Upper lobe of left lung (tissue), 6 donors: ENCODE data around the gene CHSY1. TPM values are rescaled to one million over a fixed set of nuclear protein-coding genes. Genes with fewer than 3 reads are reported as not detected.
A peak's percentile ranks its signal among the peaks of the same experiment; 100 is the strongest.

ENCODE experiments used
- ATAC-seq, 2 donors: fragments of 200-7000 bp; cut with Tn5 transposase; one replicate each; pipeline ENCODE4 v1.9.1; 2022; ENCODE audit warnings: mild to moderate bottlenecking in 2 of 2, moderate library complexity in 2 of 2; ENCODE audit not compliant: low FRiP score in 2 of 2
- DNase-seq, 2 donors: peaks; one replicate each; pipeline ENCODE4 v3.0.0-alpha.2; 2019 to 2020
- H3K27ac ChIP-seq, 4 donors: fragments of 200-600 bp; sonication (generic); one replicate each; pipeline ENCODE4 v1.5.1; 2016 to 2019
- H3K27me3 ChIP-seq, 4 donors: fragments of 200-600 bp; sonication (generic); one replicate each; pipeline ENCODE4 v1.5.1; 2017 to 2019
- H3K36me3 ChIP-seq, 4 donors: fragments of 200-600 bp; sonication (generic); one replicate each; pipeline ENCODE4 v1.5.1; 2016 to 2019
- H3K4me1 ChIP-seq, 4 donors: fragments of 200-600 bp; sonication (generic); one replicate each; pipeline ENCODE4 v1.5.1; 2018 to 2019
- H3K4me3 ChIP-seq, 4 donors: fragments of 200-600 bp; sonication (generic); one replicate each; pipeline ENCODE4 v1.5.1; 2017 to 2019; ENCODE audit warnings: mild to moderate bottlenecking in 2 of 4, moderate library complexity in 1 of 4
- H3K9me3 ChIP-seq, 4 donors: fragments of 200-600 bp; sonication (generic); one replicate each; pipeline ENCODE4 v1.5.1; 2018 to 2019
- EP300 ChIP-seq, 4 donors: sonication (generic); formaldehyde crosslinking; IDR thresholded peaks; one replicate each; pipeline ENCODE4 v1.5.1; 2017; ENCODE audit warnings: antibody characterized with exemption in 4 of 4, control low read depth in 2 of 4
- POLR2A ChIP-seq, 4 donors: fragments of 450-650 bp; IDR thresholded peaks; one replicate each; pipeline ENCODE4 v1.5.1; 2016 to 2017; ENCODE audit warnings: antibody characterized with exemption in 4 of 4, mild to moderate bottlenecking in 2 of 4
- POLR2AphosphoS5 ChIP-seq, 2 donors: sonication (generic); formaldehyde crosslinking; IDR thresholded peaks; one replicate each; pipeline ENCODE4 v1.5.1; 2017; ENCODE audit warnings: antibody characterized with exemption in 2 of 2
- WGBS, 2 donors: methylation state at CpG; one replicate each; pipeline ENCODE4 v1.1.5; 2017 to 2018; 5-methylcytosine and 5-hydroxymethylcytosine counted together
- total RNA-seq, 6 donors: library from RNA; depleted of rRNA in 4 of 6; stranded (reverse); fragments of >200 nt in 4 of 6; gene quantifications; one replicate each; pipeline versions ENCODE4 v1.1.0 to v1.2.1, GENCODE V29; 2016 to 2021
- TF ChIP-seq, protein P1 (sequence below), 6 experiments: fragments of 450-650 bp in 4 of 6; fragments of 200-600 bp in 2 of 6; sonication (generic) in 2 of 6; IDR thresholded peaks; one replicate each; pipeline ENCODE4 v1.5.1; 2016 to 2019; ENCODE audit warnings: antibody characterized with exemption in 6 of 6
- donor health status: DM: no; HTN: no; CAD: no; lungs with moderate emphysema.
- donor health status: DM: no; HTN: yes; CAD: no; lungs with severe emphysema.

CHSY1 gene
- total RNA-seq, 6 donors from 2014 or later = 12.4 to 38.3 (median 23.7) TPM

DNA sequence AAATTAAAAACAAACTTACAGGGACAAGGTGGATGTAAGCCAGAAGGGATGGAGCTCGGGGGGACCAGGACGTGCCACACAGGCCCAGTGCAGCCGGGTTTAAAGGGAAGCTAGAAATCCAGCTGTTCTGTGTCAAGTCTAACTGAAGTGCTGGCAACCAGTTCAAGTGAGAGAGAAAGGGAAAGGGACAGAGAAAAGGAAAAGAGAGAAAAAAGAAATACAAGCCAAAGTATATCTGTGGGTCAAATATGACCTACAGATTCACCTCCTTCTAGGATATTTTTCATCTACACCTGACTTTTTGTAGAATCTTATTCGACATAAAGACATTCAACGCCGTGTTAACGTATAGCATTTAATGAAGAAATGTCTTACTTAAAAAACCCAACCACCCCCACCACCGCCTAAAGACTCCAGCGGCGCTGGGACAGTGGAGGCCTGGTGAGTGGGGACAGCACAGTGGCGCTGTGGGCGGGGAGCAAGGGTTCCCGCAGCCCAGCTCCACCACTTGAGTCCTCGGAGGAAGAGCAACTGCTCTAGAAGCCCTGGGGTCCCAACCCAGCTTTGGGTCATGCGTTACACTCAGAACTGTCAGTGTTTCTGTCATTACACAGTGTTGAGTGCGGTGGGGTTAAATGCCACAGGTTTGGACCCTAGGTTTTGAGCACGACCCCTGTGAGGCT lies 62.3 kb downstream of the CHSY1 start:
- Histone ChIP-seq H3K27me3 (no peaks in the 10 kb centered on the region), H3K27ac (peak overlapping the region; percentile 67 to 86 (median 76)), H3K4me3 (peak overlapping the region in 2 of 4 donors; percentile 30 to 37), H3K36me3 (no peaks in the 10 kb centered on the region), H3K9me3 (no peaks in the 10 kb centered on the region), H3K4me1 (peaks cover 35 to 74% (median 59%) of the 10 kb centered on the region in 4 donors)
- no peak for DNase-seq
- ATAC-seq = no peak
- WGBS, 2 donors = 77 to 85% methylated on average over 17 of the region's 17 CpGs
- TF ChIP-seq, protein P1, sequence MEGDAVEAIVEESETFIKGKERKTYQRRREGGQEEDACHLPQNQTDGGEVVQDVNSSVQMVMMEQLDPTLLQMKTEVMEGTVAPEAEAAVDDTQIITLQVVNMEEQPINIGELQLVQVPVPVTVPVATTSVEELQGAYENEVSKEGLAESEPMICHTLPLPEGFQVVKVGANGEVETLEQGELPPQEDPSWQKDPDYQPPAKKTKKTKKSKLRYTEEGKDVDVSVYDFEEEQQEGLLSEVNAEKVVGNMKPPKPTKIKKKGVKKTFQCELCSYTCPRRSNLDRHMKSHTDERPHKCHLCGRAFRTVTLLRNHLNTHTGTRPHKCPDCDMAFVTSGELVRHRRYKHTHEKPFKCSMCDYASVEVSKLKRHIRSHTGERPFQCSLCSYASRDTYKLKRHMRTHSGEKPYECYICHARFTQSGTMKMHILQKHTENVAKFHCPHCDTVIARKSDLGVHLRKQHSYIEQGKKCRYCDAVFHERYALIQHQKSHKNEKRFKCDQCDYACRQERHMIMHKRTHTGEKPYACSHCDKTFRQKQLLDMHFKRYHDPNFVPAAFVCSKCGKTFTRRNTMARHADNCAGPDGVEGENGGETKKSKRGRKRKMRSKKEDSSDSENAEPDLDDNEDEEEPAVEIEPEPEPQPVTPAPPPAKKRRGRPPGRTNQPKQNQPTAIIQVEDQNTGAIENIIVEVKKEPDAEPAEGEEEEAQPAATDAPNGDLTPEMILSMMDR (IDR thresholded peaks at IDR 0.05) = no peak
- TF ChIP-seq POLR2AphosphoS5 (IDR thresholded peaks at IDR 0.05) = no peak

DNA sequence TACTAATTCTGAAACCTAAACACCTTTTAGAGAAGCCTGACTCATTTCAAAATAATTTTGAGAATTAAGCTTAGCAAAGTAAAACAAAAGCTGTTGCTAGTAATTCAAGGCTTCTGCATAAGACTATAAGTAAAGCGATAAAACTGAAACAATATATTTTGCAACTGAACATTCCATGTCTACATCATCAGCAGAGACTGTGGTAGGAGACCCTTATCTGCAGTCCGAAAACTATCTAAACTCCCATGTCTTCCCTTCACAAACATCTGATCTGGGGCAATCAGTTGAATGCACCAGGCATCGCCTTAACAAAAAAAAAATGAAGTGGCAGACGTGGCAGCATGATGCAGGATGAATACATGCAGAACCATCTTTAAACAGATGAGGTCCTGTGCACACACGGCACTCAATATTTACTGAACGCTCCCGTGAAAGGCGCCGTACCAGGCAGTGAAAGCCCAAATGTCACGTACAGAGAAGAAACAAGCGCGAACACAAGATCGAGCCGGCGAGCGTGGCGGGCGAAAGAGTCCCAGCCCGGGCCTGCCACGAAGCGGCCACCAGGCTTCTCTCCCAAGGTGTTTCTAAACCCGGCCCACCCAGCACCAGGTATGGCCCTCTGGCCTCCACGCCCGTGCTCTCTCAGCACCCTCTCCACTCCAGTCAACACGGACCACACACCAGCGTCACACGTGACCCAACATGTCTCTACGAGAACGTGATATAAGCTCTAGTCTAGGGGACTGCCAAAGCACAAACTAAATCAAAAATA lies 63.0 kb downstream of the CHSY1 start:
- DNase-seq (peak in 1 of 2 donors; percentile 81), ATAC-seq (peak; percentile 18 to 58)
- Histone ChIP-seq H3K9me3 (no peaks in the 10 kb centered on the region), H3K36me3 (no peaks in the 10 kb centered on the region), H3K4me1 (peaks cover 36 to 74% (median 57%) of the 10 kb centered on the region in 4 donors), H3K27ac (peak overlapping the region; percentile 67 to 86 (median 76)), H3K4me3 (peak overlapping the region in 3 of 4 donors; percentile 15 to 37 (median 30)), H3K27me3 (no peaks in the 10 kb centered on the region)
- WGBS, 2 donors = 78 to 86% methylated on average over 29 of the region's 29 CpGs
- TF ChIP-seq POLR2AphosphoS5 (IDR thresholded peaks at IDR 0.05) (no peak), EP300 (IDR thresholded peaks at IDR 0.05) (no peak), POLR2A (IDR thresholded peaks at IDR 0.05) (no peak)
- TF ChIP-seq, protein P1 (IDR thresholded peaks at IDR 0.05) = no peak

GRCh38 chr15:101187820-101188636 lies 63.8 kb downstream of the CHSY1 start:
- H3K27ac ChIP-seq = peak overlapping the region; percentile 59 to 86 (median 76)
- H3K36me3 ChIP-seq = no peaks in the 10 kb centered on the region
- WGBS, 2 donors = 41% methylated on average over 18 of the region's 18 CpGs
- peaks cover 36 to 73% (median 57%) of the 10 kb centered on the region in 4 donors for H3K4me1 ChIP-seq
- H3K9me3 ChIP-seq = no peaks in the 10 kb centered on the region
- H3K4me3 ChIP-seq = peak overlapping the region in 3 of 4 donors; percentile 3 to 37 (median 23)
- DNase-seq = no peak
- peak; percentile 58 to 71 for ATAC-seq
- TF ChIP-seq, protein P1 (IDR thresholded peaks at IDR 0.05) = no peak
- TF ChIP-seq POLR2AphosphoS5 (IDR thresholded peaks at IDR 0.05) = peak; percentile 14 to 47
- peak in 1 of 4 donors; percentile 72 for TF ChIP-seq EP300 (IDR thresholded peaks at IDR 0.05)
- no peak for TF ChIP-seq POLR2A (IDR thresholded peaks at IDR 0.05)
- no peaks in the 10 kb centered on the region for H3K27me3 ChIP-seq

GRCh38 chr15:101185770-101186169 lies 66.1 kb downstream of the CHSY1 start:
- no peak for DNase-seq
- ATAC-seq = no peak
- Histone ChIP-seq H3K4me3 (no peak overlapping the region), H3K27ac (peak overlapping the region in 1 of 4 donors; percentile 4), H3K4me1 (peaks cover 32 to 74% (median 51%) of the 10 kb centered on the region in 4 donors), H3K36me3 (peaks cover 0 to 6% (median 0%) of the 10 kb centered on the region in 4 donors), H3K27me3 (no peaks in the 10 kb centered on the region), H3K9me3 (no peaks in the 10 kb centered on the region)
- WGBS, 2 donors = 83 to 88% methylated on average over 5 of the region's 5 CpGs
- no peak for TF ChIP-seq POLR2A (IDR thresholded peaks at IDR 0.05)
- no peak for TF ChIP-seq EP300 (IDR thresholded peaks at IDR 0.05)
- no peak for TF ChIP-seq POLR2AphosphoS5 (IDR thresholded peaks at IDR 0.05)
- TF ChIP-seq, protein P1 (IDR thresholded peaks at IDR 0.05) = no peak
